H9 (cell line): ENCODE data around the gene MEIS2. TPM values are rescaled to one million over a fixed set of nuclear protein-coding genes. Genes with fewer than 3 reads are reported as not detected.

Experiments used
- DNase-seq: peaks from one replicate; pipeline ENCODE4 v3.0.0-alpha.2; 2017
- H2AFZ ChIP-seq: one replicate; pipeline ENCODE4 v1.6.1; 2013; ENCODE audit warnings: mild to moderate bottlenecking, low read length, control low read depth, moderate library complexity
- H2AK5ac ChIP-seq: 2 replicates; pipeline ENCODE4 v1.6.1; 2013; ENCODE audit warnings: low read length, control low read depth, mixed read lengths; ENCODE audit not compliant: insufficient read length
- H2BK120ac ChIP-seq: one replicate; pipeline ENCODE4 v1.6.1; 2013; ENCODE audit warnings: low read depth, mild to moderate bottlenecking, low read length, control low read depth, inconsistent platforms; ENCODE audit not compliant: poor library complexity, severe bottlenecking
- H2BK12ac ChIP-seq: 2 replicates; pipeline ENCODE4 v1.6.1; 2013; ENCODE audit warnings: low read length, control low read depth, mixed read lengths, low read depth; ENCODE audit not compliant: insufficient read length
- H2BK15ac ChIP-seq: 2 replicates; pipeline ENCODE4 v1.6.1; 2013; ENCODE audit warnings: low read depth, low read length, control low read depth
- H2BK20ac ChIP-seq: one replicate; pipeline ENCODE4 v1.6.1; 2013; ENCODE audit warnings: low read depth, mild to moderate bottlenecking, low read length, control low read depth, inconsistent platforms; ENCODE audit not compliant: poor library complexity, severe bottlenecking
- H2BK5ac ChIP-seq: 2 replicates; pipeline ENCODE4 v1.6.1; 2013; ENCODE audit warnings: low read length, control low read depth, mixed read lengths; ENCODE audit not compliant: insufficient read length
- H3K14ac ChIP-seq: 2 replicates; pipeline ENCODE4 v1.6.1; 2013; ENCODE audit warnings: low read length, control low read depth; ENCODE audit not compliant: insufficient read depth
- H3K18ac ChIP-seq: 2 replicates; pipeline ENCODE4 v1.6.1; 2013; ENCODE audit warnings: low read depth, mild to moderate bottlenecking, mixed read lengths, low read length, control low read depth; ENCODE audit not compliant: insufficient read length
- H3K23ac ChIP-seq: 2 replicates; pipeline ENCODE4 v1.6.1; 2013; ENCODE audit warnings: low read length, control low read depth, mixed read lengths, low read depth; ENCODE audit not compliant: insufficient read length
- H3K23me2 ChIP-seq: 2 replicates; pipeline ENCODE4 v1.6.1; 2013; ENCODE audit warnings: low read depth, mild to moderate bottlenecking, mixed read lengths, low read length, control low read depth; ENCODE audit not compliant: insufficient read length, poor library complexity, severe bottlenecking
- H3K27ac ChIP-seq: 2 replicates; pipeline ENCODE4 v1.5.1; 2013; ENCODE audit warnings: low read length, control low read depth, mixed read lengths, low read depth; ENCODE audit not compliant: insufficient read length
- H3K27me3 ChIP-seq: 2 replicates; pipeline ENCODE4 v1.6.1; 2013; ENCODE audit warnings: low read length, control low read depth, inconsistent platforms; ENCODE audit not compliant: insufficient read depth
- H3K4ac ChIP-seq: 2 replicates; pipeline ENCODE4 v1.6.1; 2013; ENCODE audit warnings: low read depth, mild to moderate bottlenecking, control low read depth, inconsistent platforms, low read length, moderate library complexity
- H3K4me1 ChIP-seq: 2 replicates; pipeline ENCODE4 v1.6.1; 2013; ENCODE audit warnings: low read length, control low read depth, inconsistent platforms; ENCODE audit not compliant: insufficient read depth
- H3K4me2 ChIP-seq: 2 replicates; pipeline ENCODE4 v1.6.1; 2013; ENCODE audit warnings: low read length, control low read depth, mixed read lengths; ENCODE audit not compliant: insufficient read length, insufficient read depth
- H3K56ac ChIP-seq: 2 replicates; pipeline ENCODE4 v1.6.1; 2013; ENCODE audit warnings: low read depth, mild to moderate bottlenecking, mixed read lengths, low read length, control low read depth; ENCODE audit not compliant: insufficient read length
- H3K79me1 ChIP-seq: 2 replicates; pipeline ENCODE4 v1.6.1; 2013; ENCODE audit warnings: low read depth, mild to moderate bottlenecking, moderate library complexity, low read length, control low read depth, inconsistent platforms; ENCODE audit not compliant: insufficient read depth, poor library complexity, severe bottlenecking
- H3K79me2 ChIP-seq: 2 replicates; pipeline ENCODE4 v1.6.1; 2013; ENCODE audit warnings: low read length, control low read depth, inconsistent platforms; ENCODE audit not compliant: insufficient read depth
- H3K9ac ChIP-seq: 2 replicates; pipeline ENCODE4 v1.6.1; 2013; ENCODE audit warnings: low read length, control low read depth, mixed read lengths; ENCODE audit not compliant: insufficient read length; ENCODE audit errors: extremely low read depth
- H3K9me3 ChIP-seq: one replicate; pipeline ENCODE4 v1.6.1; 2013; ENCODE audit warnings: low read depth, low read length, inconsistent platforms; ENCODE audit not compliant: control insufficient read depth
- H3T11ph ChIP-seq: one replicate; pipeline ENCODE4 v1.6.1; 2013; ENCODE audit warnings: mild to moderate bottlenecking, low read length, control low read depth, inconsistent platforms
- H4K20me1 ChIP-seq: one replicate; pipeline ENCODE4 v1.6.1; 2013; ENCODE audit not compliant: control insufficient read depth, insufficient read length, insufficient read depth
- H4K5ac ChIP-seq: 2 replicates; pipeline ENCODE4 v1.6.1; 2013; ENCODE audit warnings: low read depth, mild to moderate bottlenecking, mixed read lengths, low read length, control low read depth; ENCODE audit not compliant: insufficient read length
- H4K8ac ChIP-seq: replicated peaks from 2 replicates; pipeline ENCODE4 v1.6.1; 2013; ENCODE audit warnings: low read length, control low read depth, mixed read lengths, low read depth; ENCODE audit not compliant: insufficient read length
- H4K91ac ChIP-seq: 2 replicates; pipeline ENCODE4 v1.6.1; 2013; ENCODE audit warnings: low read depth, mild to moderate bottlenecking, moderate library complexity, mixed read lengths, low read length, control low read depth; ENCODE audit not compliant: insufficient read length
- H3K27ac Mint-ChIP-seq, 3 experiments: 2 replicates in 2 of 3; 3 replicates in 1 of 3; pipeline ENCODE4 v1.8.0; 2020 to 2021; ENCODE audit warnings: mixed read lengths in 3 of 3, mild to moderate bottlenecking in 1 of 3, moderate library complexity in 1 of 3
- H3K27me3 Mint-ChIP-seq: 2 replicates; pipeline ENCODE4 v1.8.0; 2021; ENCODE audit warnings: low read depth, mild to moderate bottlenecking, moderate library complexity, mixed read lengths
- H3K36me3 Mint-ChIP-seq, 3 experiments: 2 replicates in 2 of 3; 3 replicates in 1 of 3; pipeline ENCODE4 v1.8.0; 2020 to 2021; ENCODE audit warnings: low read depth in 3 of 3, mixed read lengths in 3 of 3; ENCODE audit not compliant: insufficient read depth in 1 of 3
- H3K4me1 Mint-ChIP-seq, 2 experiments: 2 replicates each; pipeline ENCODE4 v1.8.0; 2020; ENCODE audit warnings: mixed read lengths in 2 of 2
- H3K4me3 Mint-ChIP-seq, 2 experiments: 2 replicates in 1 of 2; 3 replicates in 1 of 2; pipeline ENCODE4 v1.8.0; 2020 to 2021; ENCODE audit warnings: mild to moderate bottlenecking in 2 of 2, mixed read lengths in 2 of 2, moderate library complexity in 1 of 2
- H3K9me3 Mint-ChIP-seq, 2 experiments: 2 replicates in 1 of 2; 3 replicates in 1 of 2; pipeline ENCODE4 v1.8.0; 2020; ENCODE audit warnings: mild to moderate bottlenecking in 2 of 2, mixed read lengths in 2 of 2, moderate library complexity in 1 of 2
- CTCF ChIP-seq: fragments of 200-600 bp; sonication (generic); conservative IDR thresholded peaks from 3 replicates; pipeline ENCODE4 v1.8.0; 2021; ENCODE audit warnings: antibody characterized with exemption, mild to moderate bottlenecking
- total RNA-seq: library from RNA; stranded (reverse); gene quantifications from 2 replicates; pipeline ENCODE4 v1.2.1, GENCODE V29; 2021

MEIS2 gene
- total RNA-seq, 1 experiment from 2014 or later = 0.35 TPM

DNA sequence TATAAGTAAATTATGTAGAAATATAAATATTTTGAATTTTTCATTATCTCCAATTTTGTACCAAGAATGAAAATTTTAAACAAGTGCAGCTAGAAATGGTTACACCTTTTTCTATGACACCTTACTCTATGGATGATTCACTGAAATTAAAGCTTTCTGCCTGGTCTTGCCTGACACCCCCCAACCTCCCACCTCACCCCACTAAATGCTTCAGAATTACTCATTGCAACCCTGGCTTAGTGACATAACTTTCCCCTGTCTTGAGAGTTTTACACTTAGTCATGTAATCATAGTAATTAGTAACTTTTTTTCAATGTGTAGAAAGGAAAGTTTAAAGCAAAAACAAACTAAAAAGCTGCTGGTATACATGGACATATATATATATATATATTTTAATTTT is 42.0 kb upstream of the MEIS2 start:
- Mint-ChIP-seq H3K36me3 (no peaks in the 10 kb centered on the region), H3K27me3 (no peaks in the 10 kb centered on the region; the same call in 1 of the 2 replicates), H3K9me3 (no peaks in the 10 kb centered on the region), H3K4me3 (no peak overlapping the region), H3K27ac (no peak overlapping the region), H3K4me1 (peaks cover 0 to 9% of the 10 kb centered on the region in 2 experiments; a peak in 3 of 4 replicates)
- H3K4me1 ChIP-seq = no peaks in the 10 kb centered on the region
- no peak for DNase-seq
- no peak overlapping the region for H2BK5ac ChIP-seq
- H3K23me2 ChIP-seq = no peaks in the 10 kb centered on the region
- H3T11ph ChIP-seq = no peak overlapping the region
- no peaks in the 10 kb centered on the region for H3K79me2 ChIP-seq
- H3K79me1 ChIP-seq = no peaks in the 10 kb centered on the region
- H4K20me1 ChIP-seq = no peaks in the 10 kb centered on the region
- H2BK15ac ChIP-seq = no peak overlapping the region
- no peak overlapping the region for H4K91ac ChIP-seq
- no peak overlapping the region for H3K56ac ChIP-seq
- no peak overlapping the region for H2BK20ac ChIP-seq
- H3K9me3 ChIP-seq = no peaks in the 10 kb centered on the region
- no peak overlapping the region for H3K14ac ChIP-seq
- no peak for TF ChIP-seq CTCF
- no peak overlapping the region for H3K4ac ChIP-seq
- no peak overlapping the region for H2BK12ac ChIP-seq
- H2AFZ ChIP-seq = no peak overlapping the region
- H3K23ac ChIP-seq = no peak overlapping the region
- H2BK120ac ChIP-seq = no peak overlapping the region
- H2AK5ac ChIP-seq = no peak overlapping the region
- H3K9ac ChIP-seq = no peak overlapping the region
- no peak overlapping the region for H3K4me2 ChIP-seq
- no peak overlapping the region for H4K8ac ChIP-seq
- H4K5ac ChIP-seq = no peak overlapping the region
- no peak overlapping the region for H3K18ac ChIP-seq
- H3K27ac ChIP-seq = no peak overlapping the region
- no peaks in the 10 kb centered on the region for H3K27me3 ChIP-seq
